GM18861 (cell line): ENCODE data around the gene KRTCAP3.

Experiments used
- ATAC-seq: cut with Tn5 transposase; IDR thresholded peaks from one replicate; pipeline ENCODE4 v1.9.1; 2021; ENCODE audit not compliant: unreplicated experiment

The KRTCAP3 gene

DNA sequence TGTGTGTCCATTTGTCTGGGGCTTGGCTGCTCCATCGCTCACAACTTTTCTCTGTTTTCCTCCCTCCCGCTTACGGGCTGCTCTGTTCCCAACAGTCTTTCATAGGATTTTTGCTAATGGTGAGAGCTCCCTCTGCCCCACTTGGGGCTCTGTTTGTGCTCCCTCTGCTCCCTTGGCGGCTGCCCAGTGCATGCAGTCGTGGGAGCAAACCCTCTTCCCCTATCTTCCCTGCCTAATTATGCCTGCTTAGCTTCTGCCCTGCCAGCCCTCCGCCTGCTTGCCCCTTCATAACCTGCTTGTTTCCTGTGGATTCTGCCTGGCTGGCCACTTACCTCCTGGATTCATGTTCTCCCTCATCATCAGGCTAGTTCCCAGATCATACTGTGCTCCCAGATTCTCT, 6.6 kb upstream of the KRTCAP3 start:
- ATAC-seq: no peak

DNA sequence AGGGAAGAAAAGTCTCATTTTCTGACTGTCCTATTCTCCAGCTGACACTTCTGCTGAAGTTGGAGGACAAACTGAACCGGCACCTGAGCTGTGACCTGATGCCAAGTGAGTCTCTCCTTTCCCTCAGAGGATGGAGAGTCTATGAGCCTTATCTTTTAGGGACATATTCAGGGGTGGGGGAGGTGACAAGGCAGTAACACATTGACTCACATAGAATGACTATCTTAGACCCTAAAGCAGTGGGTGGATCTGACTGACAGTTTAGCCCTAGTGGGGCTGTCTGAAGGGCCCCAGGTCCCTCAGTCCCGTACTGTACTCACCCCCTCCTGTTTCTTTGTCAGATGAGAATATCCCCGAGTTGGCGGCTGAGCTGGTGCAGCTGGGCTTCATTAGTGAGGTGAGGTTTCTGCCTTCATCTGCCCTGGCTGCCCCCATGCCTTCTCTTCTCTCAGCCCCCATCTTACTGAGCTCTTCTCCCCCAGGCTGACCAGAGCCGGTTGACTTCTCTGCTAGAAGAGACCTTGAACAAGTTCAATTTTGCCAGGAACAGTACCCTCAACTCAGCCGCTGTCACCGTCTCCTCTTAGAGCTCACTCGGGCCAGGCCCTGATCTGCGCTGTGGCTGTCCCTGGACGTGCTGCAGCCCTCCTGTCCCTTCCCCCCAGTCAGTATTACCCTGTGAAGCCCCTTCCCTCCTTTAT, 805 bp upstream of the KRTCAP3 start:
- no peak for ATAC-seq

DNA sequence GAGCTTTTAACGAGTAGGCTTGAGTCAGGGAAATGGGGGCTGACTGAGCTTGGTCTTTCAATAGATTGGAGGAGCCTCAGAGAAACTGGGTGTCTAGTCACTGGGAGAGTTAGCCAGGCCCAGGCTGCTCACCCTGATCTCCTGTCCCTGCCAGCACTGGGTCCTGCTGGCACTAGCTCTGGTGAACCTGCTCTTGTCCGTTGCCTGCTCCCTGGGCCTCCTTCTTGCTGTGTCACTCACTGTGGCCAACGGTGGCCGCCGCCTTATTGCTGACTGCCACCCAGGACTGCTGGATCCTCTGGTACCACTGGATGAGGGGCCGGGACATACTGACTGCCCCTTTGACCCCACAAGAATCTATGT, 720 bp downstream of the KRTCAP3 start:
- ATAC-seq: no peak

DNA sequence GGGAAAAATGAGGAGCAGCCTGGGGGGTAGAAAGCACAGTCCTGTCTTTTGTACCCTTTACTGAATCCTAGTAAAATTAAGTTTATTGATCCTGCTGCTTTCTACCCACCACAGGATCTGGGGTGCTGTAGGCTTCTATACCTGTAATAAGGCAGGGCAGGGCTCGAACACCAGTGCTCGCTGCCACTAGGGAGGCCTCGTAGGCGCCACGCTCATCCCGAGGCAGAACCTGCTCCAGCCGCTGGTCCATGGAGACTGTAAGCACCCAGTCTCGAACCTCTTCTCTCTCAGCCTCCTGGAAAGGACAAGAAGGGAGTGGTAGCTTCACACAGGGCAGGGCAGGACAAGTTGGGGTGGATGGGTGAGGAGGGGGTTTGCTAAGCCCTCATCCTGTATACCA, 3.0 kb downstream of the KRTCAP3 start:
- ATAC-seq: no peak

- no peak for ATAC-seq
Observed at GRCh38 chr2:27445615-27446014, 3.4 kb downstream of the KRTCAP3 start.

GRCh38 chr2:27446057-27446456, 3.9 kb downstream of the KRTCAP3 start:
- no peak for ATAC-seq

DNA sequence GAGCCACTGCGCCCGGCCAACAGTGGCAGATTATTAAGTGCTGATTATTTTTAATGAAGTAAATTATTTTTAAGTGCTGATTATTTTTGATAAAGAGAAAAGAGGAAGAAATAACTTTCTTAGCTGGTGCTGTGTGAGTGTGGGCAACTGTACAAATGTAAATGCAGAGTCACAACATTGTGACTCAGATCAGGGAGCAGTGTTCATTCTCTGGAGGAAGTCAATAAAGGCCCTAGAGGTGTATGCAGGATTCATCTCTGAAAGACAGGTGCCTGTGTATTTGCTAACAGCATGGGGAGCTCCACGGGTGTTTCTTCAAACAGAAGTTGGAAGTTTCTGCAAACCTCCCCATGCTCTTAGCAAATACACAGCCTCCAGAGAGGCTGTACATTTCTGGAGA, 6.2 kb downstream of the KRTCAP3 start:
- ATAC-seq: no peak

DNA sequence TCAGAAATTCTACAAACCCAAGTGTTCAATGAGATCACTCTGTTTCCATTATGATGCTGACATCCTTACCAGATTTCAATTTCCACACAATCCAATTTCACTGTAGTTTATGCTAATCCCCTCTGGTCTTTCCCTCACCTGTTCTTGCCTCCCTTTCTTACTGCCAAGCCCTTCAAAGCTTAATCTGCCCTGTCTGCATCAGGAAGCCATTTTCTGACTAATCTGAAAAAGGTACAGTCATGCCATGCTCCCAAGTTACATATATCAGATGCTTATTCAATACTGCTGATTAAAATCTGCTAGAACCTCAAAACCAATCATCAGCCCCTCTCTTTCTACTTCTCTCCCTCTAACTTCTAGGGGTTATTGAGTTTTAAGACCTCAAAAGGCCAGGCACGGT, 8.9 kb downstream of the KRTCAP3 start:
- no peak for ATAC-seq

DNA sequence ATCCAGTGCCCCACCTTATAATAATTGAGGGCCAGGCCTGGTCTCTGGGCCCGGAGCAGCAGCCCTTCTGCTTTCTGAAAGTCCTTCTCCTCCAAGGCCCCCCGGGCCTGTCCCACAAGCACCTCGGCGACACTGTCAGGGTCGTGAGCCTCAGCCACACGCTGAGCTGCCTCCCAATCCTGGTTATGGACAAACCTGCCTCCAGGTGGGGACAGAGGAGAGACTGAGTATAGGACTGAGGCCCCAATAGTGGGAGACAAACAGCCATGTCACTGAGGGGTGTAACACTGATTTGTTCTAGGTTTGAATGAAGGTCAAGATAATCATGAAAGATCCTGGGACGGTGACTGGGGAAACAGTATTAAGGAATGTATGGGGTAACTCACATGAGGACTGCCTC, 11.8 kb downstream of the KRTCAP3 start:
- no peak for ATAC-seq

GRCh38 chr2:27461118-27461517, 18.9 kb downstream of the KRTCAP3 start:
- ATAC-seq: no peak

- ATAC-seq: no peak
Observed at GRCh38 chr2:27464443-27464842, 22.3 kb downstream of the KRTCAP3 start.

DNA sequence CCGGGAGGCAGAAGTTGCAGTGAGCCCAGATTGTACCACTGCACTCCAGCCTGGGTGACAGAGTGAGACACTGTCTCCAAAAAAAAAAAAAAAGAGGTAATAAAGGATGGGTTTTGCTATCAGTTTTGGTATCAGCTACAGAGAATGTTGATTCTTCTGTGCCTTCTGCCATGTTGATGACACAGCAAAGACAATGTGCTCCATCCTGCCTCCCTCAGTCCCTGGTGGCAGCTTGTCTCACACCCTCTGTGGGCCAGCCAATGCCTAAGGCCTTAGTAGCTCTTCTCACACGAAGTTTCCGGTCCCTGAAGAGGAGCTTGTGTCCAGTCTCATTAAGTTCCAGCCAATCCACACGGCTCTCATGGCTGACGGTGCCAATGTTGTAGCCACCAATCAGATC, 29.8 kb downstream of the KRTCAP3 start:
- ATAC-seq: no peak

- no peak for ATAC-seq
Observed at GRCh38 chr2:27485496-27485895, 43.3 kb downstream of the KRTCAP3 start.

DNA sequence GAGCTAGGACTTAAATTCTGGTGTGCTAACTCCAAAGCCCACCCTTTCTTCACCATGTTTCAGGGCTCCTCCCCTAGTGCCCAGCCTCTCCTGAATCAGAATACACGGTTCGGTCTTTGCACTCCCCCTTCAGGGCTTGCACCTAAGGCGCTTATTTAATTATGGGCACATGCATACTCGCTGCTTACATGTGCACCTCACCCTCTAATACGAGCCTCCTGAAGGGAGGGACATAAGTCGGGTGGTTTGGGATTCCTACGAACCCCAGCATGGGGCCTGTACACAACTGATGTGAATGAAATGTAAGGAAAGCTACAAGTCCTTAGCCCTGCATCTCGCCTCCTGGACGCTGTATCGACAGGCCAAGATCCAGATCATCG, 46.9 kb downstream of the KRTCAP3 start:
- ATAC-seq: peak; percentile 3

DNA sequence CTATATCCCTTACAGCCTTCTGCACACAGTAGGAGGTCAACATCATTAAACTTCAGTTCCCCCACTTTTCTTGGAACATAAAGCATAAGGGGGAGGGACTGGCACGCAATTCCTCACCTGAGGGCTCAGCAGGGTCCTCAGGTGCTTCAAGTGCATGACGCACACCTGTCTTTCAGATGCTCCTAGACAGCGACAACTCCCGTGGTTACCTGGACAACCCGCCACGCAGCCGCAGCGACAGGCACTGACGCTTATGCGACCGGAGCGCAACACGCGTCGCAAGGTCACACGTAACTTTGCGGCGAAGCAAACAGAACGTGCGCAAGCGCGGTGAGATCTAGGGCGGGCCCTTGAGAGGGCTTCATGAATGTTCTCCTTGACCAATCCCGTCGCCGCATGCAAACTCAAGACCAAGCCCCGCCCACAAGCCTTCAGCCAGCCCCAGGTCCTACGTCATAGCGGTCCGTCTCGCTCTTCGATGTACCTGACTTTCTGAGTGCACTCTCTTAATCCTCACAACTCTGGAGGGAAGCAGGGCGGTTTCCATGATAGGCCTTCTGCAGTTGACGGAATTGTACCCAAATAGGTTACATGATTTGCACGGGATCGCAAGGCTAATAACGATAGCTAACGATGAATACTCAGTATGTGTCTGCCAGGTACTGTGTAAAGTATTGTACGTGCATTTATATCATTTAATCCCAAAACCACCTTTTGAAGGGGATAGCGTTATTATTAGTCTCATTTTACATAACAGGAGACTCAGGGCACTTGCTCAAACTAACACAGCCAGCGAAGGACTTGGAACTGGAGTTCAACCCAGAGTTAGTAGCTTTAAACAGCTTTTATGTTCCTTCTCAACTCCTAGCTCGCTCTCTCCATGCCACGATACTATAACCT, 47.6 kb downstream of the KRTCAP3 start, which contains the start of gene IFT172:
TSS of gene IFT172 (minus strand) at position 246 of the 900 bp plus-strand sequence. CDS start at position 156, 90 bp downstream.
- ATAC-seq: peak; percentile 94

DNA sequence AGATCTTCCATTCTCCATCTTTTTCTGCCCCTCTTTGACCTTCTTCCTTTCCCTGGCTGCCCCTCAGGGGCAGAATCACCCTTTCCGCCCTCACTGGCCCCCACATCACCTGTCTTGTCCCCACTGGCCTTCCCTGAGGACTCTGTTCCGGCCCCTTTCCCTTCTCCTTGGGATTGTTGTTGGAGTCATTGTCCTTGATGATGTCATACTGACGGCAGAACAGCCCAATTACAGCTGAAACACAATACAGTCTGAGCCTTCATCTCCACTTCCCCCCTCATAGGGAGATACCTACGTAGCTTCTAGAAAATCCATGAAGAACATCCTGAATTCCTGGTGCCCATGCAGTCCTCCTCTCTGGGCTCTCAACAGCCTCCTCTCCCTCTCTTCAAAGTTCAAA, 50.4 kb downstream of the KRTCAP3 start:
- no peak for ATAC-seq

DNA sequence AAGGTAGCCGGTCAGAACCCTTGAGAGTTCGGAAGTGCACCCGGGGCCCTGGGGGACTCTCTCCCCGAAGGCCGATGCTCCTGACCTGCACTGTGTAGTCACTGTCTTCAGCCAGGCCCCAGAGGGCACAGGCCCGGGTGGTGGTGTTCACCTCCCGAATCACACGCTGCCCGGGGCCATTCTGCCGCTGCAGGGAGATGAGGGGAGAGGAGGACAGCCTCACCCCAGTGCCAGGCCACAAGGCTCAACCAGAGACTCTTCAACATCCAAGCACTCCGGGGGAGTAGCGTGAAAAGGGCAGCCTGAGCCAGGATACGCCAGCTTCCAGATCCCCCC, 51.7 kb downstream of the KRTCAP3 start:
- no peak for ATAC-seq
